Lung (tissue), 12 donors: ENCODE data around the gene SHROOM1. TPM values are rescaled to one million over a fixed set of nuclear protein-coding genes. Genes with fewer than 3 reads are reported as not detected.

Experiments
- ATAC-seq: fragments of 200-7000 bp; cut with Tn5 transposase; one replicate; pipeline ENCODE4 v1.9.1; 2020; ENCODE audit warnings: moderate number of reproducible peaks; ENCODE audit not compliant: insufficient read depth, low FRiP score
- DNase-seq, 3 donors: peaks; one replicate each; pipeline ENCODE4 v3.0.0-alpha.2; 2013 to 2017
- H3K27ac ChIP-seq, 2 donors: one replicate each; pipeline ENCODE4 v1.5.1; 2013; ENCODE audit warnings: mild to moderate bottlenecking in 2 of 2, moderate library complexity in 2 of 2, control low read depth in 1 of 2, inconsistent platforms in 1 of 2, low read depth in 1 of 2, low read length in 1 of 2
- H3K27me3 ChIP-seq, 3 donors: one replicate each; pipeline ENCODE4 v1.5.1; 2013; ENCODE audit warnings: low read length in 2 of 3; ENCODE audit not compliant: control insufficient read depth in 3 of 3, insufficient read depth in 3 of 3
- H3K36me3 ChIP-seq, 4 donors: one replicate each; pipeline ENCODE4 v1.5.1; 2013; ENCODE audit warnings: low read length in 4 of 4, mild to moderate bottlenecking in 1 of 4, moderate library complexity in 1 of 4; ENCODE audit not compliant: control insufficient read depth in 4 of 4, insufficient read depth in 4 of 4
- H3K4me1 ChIP-seq, 5 donors: one replicate each; pipeline ENCODE4 v1.5.1; 2013; ENCODE audit warnings: low read length in 5 of 5, mild to moderate bottlenecking in 2 of 5, moderate library complexity in 1 of 5; ENCODE audit not compliant: control insufficient read depth in 5 of 5, insufficient read depth in 5 of 5
- H3K4me3 ChIP-seq: one replicate; pipeline ENCODE4 v1.5.1; 2013; ENCODE audit warnings: mild to moderate bottlenecking, control low read depth, moderate library complexity
- H3K9ac ChIP-seq, 2 donors: one replicate each; pipeline ENCODE4 v1.5.1; 2013; ENCODE audit warnings: low read length in 2 of 2, control low read depth in 1 of 2; ENCODE audit not compliant: insufficient read depth in 1 of 2
- H3K9me3 ChIP-seq, 4 donors: one replicate each; pipeline ENCODE4 v1.5.1; 2013; ENCODE audit warnings: low read length in 3 of 4, mild to moderate bottlenecking in 1 of 4, moderate library complexity in 1 of 4; ENCODE audit not compliant: control insufficient read depth in 4 of 4, insufficient read depth in 3 of 4
- CTCF ChIP-seq: IDR thresholded peaks from 2 replicates; pipeline ENCODE4 v1.5.1; 2012; ENCODE audit warnings: mild to moderate bottlenecking; ENCODE audit errors: control extremely low read depth, extremely low read depth
- WGBS, 2 donors: extraction: QIAGEN DNeasy Blood & Tissue Kit; methylation state at CpG; one replicate each; pipeline ENCODE4 v1.1.7; 2013; 5-methylcytosine and 5-hydroxymethylcytosine counted together
- polyA plus RNA-seq, 2 donors: library from polyadenylated mRNA; stranded (reverse); fragments of 200-250 nt; gene quantifications; one replicate each; pipeline ENCODE4 v1.2.1, GENCODE V29; 2013
- total RNA-seq, 2 donors: library from RNA; depleted of rRNA in 1 of 2; stranded (reverse); fragments of >200 nt in 1 of 2; gene quantifications; one replicate each; pipeline ENCODE4 v1.2.1, GENCODE V29; 2014 to 2021
- donor health status: control.
- donor health status: control.
- donor health status: Bipolar disorder and iron deficiency.
- donor health status: healthy.
- donor health status: DM: yes; HTN: yes; CAD: no.

SHROOM1 gene
- total and polyA plus RNA-seq, 4 donors = 7.0 to 21.9 (median 11.4) TPM

GRCh38 chr5:132812123-132812765, 18.2 kb downstream of the SHROOM1 start:
- no peak overlapping the region for H3K27ac ChIP-seq
- H3K36me3 ChIP-seq = no peaks in the 10 kb centered on the region
- H3K27me3 ChIP-seq = peaks cover 0 to 39% (median 36%) of the 10 kb centered on the region in 3 donors
- peaks cover 0 to 15% (median 0%) of the 10 kb centered on the region in 5 donors for H3K4me1 ChIP-seq
- no peak overlapping the region for H3K4me3 ChIP-seq
- ATAC-seq (no peak), DNase-seq (no peak)
- no peaks in the 10 kb centered on the region for H3K9me3 ChIP-seq
- no peak for TF ChIP-seq CTCF
- H3K9ac ChIP-seq = no peak overlapping the region
- 46 to 53% methylated on average over 18 of the region's 18 CpGs for WGBS, 2 donors

- DNase-seq = no peak
- H3K36me3 ChIP-seq = no peaks in the 10 kb centered on the region
- no peak overlapping the region for H3K4me3 ChIP-seq
- ATAC-seq = no peak
- H3K27me3 ChIP-seq = peaks cover 0 to 39% (median 34%) of the 10 kb centered on the region in 3 donors
- no peak for TF ChIP-seq CTCF
- H3K27ac ChIP-seq = no peak overlapping the region
- H3K9me3 ChIP-seq = no peaks in the 10 kb centered on the region
- WGBS, 2 donors = 87 to 88% methylated on average over 5 of the region's 5 CpGs
- H3K4me1 ChIP-seq = peaks cover 0 to 15% (median 0%) of the 10 kb centered on the region in 5 donors
- no peak overlapping the region for H3K9ac ChIP-seq
Observed at GRCh38 chr5:132810605-132811004, 19.8 kb downstream of the SHROOM1 start.

- no peak for ATAC-seq
- TF ChIP-seq CTCF = no peak
- H3K27ac ChIP-seq = no peak overlapping the region
- no peaks in the 10 kb centered on the region for H3K36me3 ChIP-seq
- no peak overlapping the region for H3K9ac ChIP-seq
- no peak overlapping the region for H3K4me3 ChIP-seq
- H3K27me3 ChIP-seq = peaks cover 0 to 27% (median 24%) of the 10 kb centered on the region in 3 donors
- peaks cover 0 to 6% (median 0%) of the 10 kb centered on the region in 5 donors for H3K4me1 ChIP-seq
- WGBS, 2 donors = 46 to 50% methylated on average over 3 of the region's 3 CpGs
- no peak for DNase-seq
- H3K9me3 ChIP-seq = no peaks in the 10 kb centered on the region
Observed at GRCh38 chr5:132808866-132809265, 21.6 kb downstream of the SHROOM1 start.
